ENCODE measurements around the gene SRMS.

The SRMS gene

GRCh38 chr20:63542031-63542559 is 5.5 kb downstream of the SRMS start:
- no peak overlapping the region for H3K27ac Mint-ChIP-seq
- H3K27me3 Mint-ChIP-seq, result no peaks in the 10 kb centered on the region
- no peak overlapping the region for H3K4me3 Mint-ChIP-seq
- no peaks in the 10 kb centered on the region for H3K4me1 Mint-ChIP-seq (ENCODE audit: low read depth)
- H3K36me3 Mint-ChIP-seq, result no peaks in the 10 kb centered on the region
- H3K9me3 Mint-ChIP-seq (ENCODE audit: low read depth), result no peaks in the 10 kb centered on the region

GRCh38 chr20:63541371-63541770 is 6.2 kb downstream of the SRMS start:
- peaks cover under 1% of the 10 kb centered on the region for H3K4me1 Mint-ChIP-seq (ENCODE audit: low read depth)
- H3K9me3 Mint-ChIP-seq (ENCODE audit: low read depth), result no peaks in the 10 kb centered on the region
- no peaks in the 10 kb centered on the region for H3K27me3 Mint-ChIP-seq
- no peak overlapping the region for H3K4me3 Mint-ChIP-seq
- no peak overlapping the region for H3K27ac Mint-ChIP-seq
- no peaks in the 10 kb centered on the region for H3K36me3 Mint-ChIP-seq

- Mint-ChIP-seq H3K9me3 (ENCODE audit: low read depth) (no peaks in the 10 kb centered on the region), H3K27me3 (no peaks in the 10 kb centered on the region), H3K4me1 (ENCODE audit: low read depth) (peaks cover 2% of the 10 kb centered on the region), H3K4me3 (no peak overlapping the region), H3K36me3 (no peaks in the 10 kb centered on the region), H3K27ac (no peak overlapping the region)
These were observed 6.9 kb downstream of the SRMS start for GRCh38 chr20:63540417-63541186.

GRCh38 chr20:63539441-63540370 is 7.8 kb downstream of the SRMS start:
- Mint-ChIP-seq H3K4me3 (no peak overlapping the region), H3K36me3 (no peaks in the 10 kb centered on the region), H3K27ac (no peak overlapping the region), H3K27me3 (no peaks in the 10 kb centered on the region), H3K4me1 (ENCODE audit: low read depth) (peaks cover 2% of the 10 kb centered on the region), H3K9me3 (ENCODE audit: low read depth) (no peaks in the 10 kb centered on the region)

GRCh38 chr20:63539092-63539430 is 8.5 kb downstream of the SRMS start:
- H3K4me3 Mint-ChIP-seq, result no peak overlapping the region
- H3K4me1 Mint-ChIP-seq (ENCODE audit: low read depth), result peaks cover 2% of the 10 kb centered on the region
- H3K27ac Mint-ChIP-seq, result no peak overlapping the region
- no peaks in the 10 kb centered on the region for H3K27me3 Mint-ChIP-seq
- no peaks in the 10 kb centered on the region for H3K9me3 Mint-ChIP-seq (ENCODE audit: low read depth)
- H3K36me3 Mint-ChIP-seq, result no peaks in the 10 kb centered on the region

GRCh38 chr20:63538204-63539091 is 9.1 kb downstream of the SRMS start:
- Mint-ChIP-seq H3K27me3 (no peaks in the 10 kb centered on the region), H3K4me3 (no peak overlapping the region), H3K36me3 (no peaks in the 10 kb centered on the region), H3K4me1 (ENCODE audit: low read depth) (peaks cover 2% of the 10 kb centered on the region), H3K9me3 (ENCODE audit: low read depth) (no peaks in the 10 kb centered on the region), H3K27ac (no peak overlapping the region)

GRCh38 chr20:63537525-63538203 is 9.9 kb downstream of the SRMS start:
- Mint-ChIP-seq H3K4me1 (ENCODE audit: low read depth) (peaks cover 2% of the 10 kb centered on the region), H3K27me3 (no peaks in the 10 kb centered on the region), H3K9me3 (ENCODE audit: low read depth) (no peaks in the 10 kb centered on the region), H3K36me3 (no peaks in the 10 kb centered on the region), H3K4me3 (peak overlapping the region; percentile 71), H3K27ac (no peak overlapping the region)

GRCh38 chr20:63536997-63537524 is 10.5 kb downstream of the SRMS start, which contains the start of gene PTK6:
TSS of gene PTK6 (minus strand) at chr20:63537376. CDS start at chr20:63537314, 62 bp downstream.
- H3K27ac Mint-ChIP-seq, result no peak within 1 kb of the TSS
- H3K9me3 Mint-ChIP-seq (ENCODE audit: low read depth), result no peaks in the 10 kb centered on the region
- H3K4me1 Mint-ChIP-seq (ENCODE audit: low read depth), result peaks cover 2% of the 10 kb centered on the region
- H3K27me3 Mint-ChIP-seq, result no peaks in the 10 kb centered on the region
- no peaks in the 10 kb centered on the region for H3K36me3 Mint-ChIP-seq
- H3K4me3 Mint-ChIP-seq, result peak within 1 kb of the TSS; percentile 71

- H3K27me3 Mint-ChIP-seq, result no peaks in the 10 kb centered on the region
- H3K4me1 Mint-ChIP-seq (ENCODE audit: low read depth), result peaks cover 2% of the 10 kb centered on the region
- H3K27ac Mint-ChIP-seq, result no peak overlapping the region
- no peaks in the 10 kb centered on the region for H3K9me3 Mint-ChIP-seq (ENCODE audit: low read depth)
- H3K36me3 Mint-ChIP-seq, result no peaks in the 10 kb centered on the region
- H3K4me3 Mint-ChIP-seq, result no peak overlapping the region
These were observed 11.1 kb downstream of the SRMS start for GRCh38 chr20:63536241-63536977.

GRCh38 chr20:63534831-63535651 is 12.5 kb downstream of the SRMS start:
- H3K4me3 Mint-ChIP-seq, result no peak overlapping the region
- no peaks in the 10 kb centered on the region for H3K9me3 Mint-ChIP-seq (ENCODE audit: low read depth)
- H3K27ac Mint-ChIP-seq, result no peak overlapping the region

GRCh38 chr20:63534427-63534830 is 13.1 kb downstream of the SRMS start:
- Mint-ChIP-seq H3K9me3 (ENCODE audit: low read depth) (no peaks in the 10 kb centered on the region), H3K4me1 (ENCODE audit: low read depth) (peaks cover 2% of the 10 kb centered on the region), H3K4me3 (no peak overlapping the region), H3K27me3 (no peaks in the 10 kb centered on the region), H3K36me3 (no peaks in the 10 kb centered on the region), H3K27ac (no peak overlapping the region)

More at GRCh38 chr20:63534831-63535651, 12.5 kb downstream of the SRMS start:
- peaks cover 2% of the 10 kb centered on the region for H3K4me1 Mint-ChIP-seq (ENCODE audit: low read depth)
- H3K27me3 Mint-ChIP-seq, result no peaks in the 10 kb centered on the region
- no peaks in the 10 kb centered on the region for H3K36me3 Mint-ChIP-seq

- Mint-ChIP-seq H3K4me1 (ENCODE audit: low read depth) (peaks cover 2% of the 10 kb centered on the region), H3K27me3 (no peaks in the 10 kb centered on the region), H3K9me3 (ENCODE audit: low read depth) (no peaks in the 10 kb centered on the region), H3K36me3 (no peaks in the 10 kb centered on the region), H3K27ac (no peak overlapping the region), H3K4me3 (no peak overlapping the region)
These were observed 13.6 kb downstream of the SRMS start for GRCh38 chr20:63533871-63534393.

Data from activated naive CD8-positive, alpha-beta T cell (primary cell).